Sigmoid colon (tissue), 7 donors: ENCODE results near the gene PIK3R6. TPM values are rescaled to one million over a fixed set of nuclear protein-coding genes. Genes with fewer than 3 reads are reported as not detected.
A peak's percentile ranks its signal among the peaks of the same experiment; 100 is the strongest.

Source experiments
- DNase-seq: peaks from one replicate; pipeline ENCODE4 v3.0.0-alpha.2; 2019
- H3K27ac ChIP-seq, 4 donors: fragments of 200-600 bp; sonication (generic); one replicate each; pipeline ENCODE4 v1.5.1; 2016 to 2019; ENCODE audit warnings: mild to moderate bottlenecking in 1 of 4
- H3K27me3 ChIP-seq, 3 donors: fragments of 200-600 bp; sonication (generic); one replicate each; pipeline ENCODE4 v1.5.1; 2019; ENCODE audit warnings: mild to moderate bottlenecking in 1 of 3
- H3K36me3 ChIP-seq, 4 donors: fragments of 200-600 bp; sonication (generic); one replicate each; pipeline ENCODE4 v1.5.1; 2016 to 2019
- H3K4me1 ChIP-seq, 4 donors: fragments of 200-600 bp; sonication (generic); one replicate each; pipeline ENCODE4 v1.5.1; 2017 to 2019
- H3K4me3 ChIP-seq, 4 donors: fragments of 200-600 bp; sonication (generic); one replicate each; pipeline ENCODE4 v1.5.1; 2017 to 2019; ENCODE audit warnings: mild to moderate bottlenecking in 2 of 4, moderate library complexity in 1 of 4
- H3K9me3 ChIP-seq, 4 donors: fragments of 200-600 bp in 3 of 4; sonication (generic) in 3 of 4; one replicate each; pipeline versions ENCODE4 v1.5.1 to v1.6.1; 2013 to 2019
- EP300 ChIP-seq, 4 donors: sonication (generic); formaldehyde crosslinking; IDR thresholded peaks; one replicate each; pipeline ENCODE4 v1.6.1; 2017; ENCODE audit warnings: antibody characterized with exemption in 4 of 4
- POLR2A ChIP-seq, 2 donors: fragments of 450-650 bp; IDR thresholded peaks; one replicate each; pipeline ENCODE4 v1.6.1; 2016; ENCODE audit warnings: antibody characterized with exemption in 2 of 2, mild to moderate bottlenecking in 2 of 2, moderate library complexity in 2 of 2
- POLR2AphosphoS5 ChIP-seq, 4 donors: sonication (generic); formaldehyde crosslinking; IDR thresholded peaks; one replicate each; pipeline ENCODE4 v1.6.1; 2017; ENCODE audit warnings: antibody characterized with exemption in 4 of 4
- WGBS, 2 donors: extraction: QIAGEN DNeasy Blood & Tissue Kit; methylation state at CpG; one replicate each; pipeline ENCODE4 v1.1.7; 2013; 5-methylcytosine and 5-hydroxymethylcytosine counted together
- intact Hi-C: fragments of 100-400 bp; cut with DNase I; formaldehyde crosslinking; loops from one replicate; pipeline ENCODE4 v1.15.1; 2023
- polyA plus RNA-seq, 3 donors: library from polyadenylated mRNA; stranded (reverse); fragments of 200-250 nt; gene quantifications; one replicate each; pipeline ENCODE4 v1.2.3, GENCODE V29; 2013
- total RNA-seq, 4 donors: library from RNA; depleted of rRNA; stranded (reverse); fragments of >200 nt; gene quantifications; one replicate each; pipeline ENCODE4 v1.1.0, GENCODE V29; 2016
- TF ChIP-seq, protein P1 (sequence below), 4 experiments: fragments of 450-650 bp in 3 of 4; fragments of 200-600 bp in 1 of 4; IDR thresholded peaks; one replicate each; pipeline ENCODE4 v1.5.1; 2016 to 2019; ENCODE audit warnings: antibody characterized with exemption in 4 of 4, mild to moderate bottlenecking in 3 of 4, moderate library complexity in 2 of 4
- donor health status: healthy with polysubstance abuse.
- donor health status: Bipolar disorder and iron deficiency.
- donor health status: healthy.

Gene PIK3R6
- total and polyA plus RNA-seq, 7 donors, result 0.54 to 1.2 (median 0.77) TPM; not detected in 2

DNA sequence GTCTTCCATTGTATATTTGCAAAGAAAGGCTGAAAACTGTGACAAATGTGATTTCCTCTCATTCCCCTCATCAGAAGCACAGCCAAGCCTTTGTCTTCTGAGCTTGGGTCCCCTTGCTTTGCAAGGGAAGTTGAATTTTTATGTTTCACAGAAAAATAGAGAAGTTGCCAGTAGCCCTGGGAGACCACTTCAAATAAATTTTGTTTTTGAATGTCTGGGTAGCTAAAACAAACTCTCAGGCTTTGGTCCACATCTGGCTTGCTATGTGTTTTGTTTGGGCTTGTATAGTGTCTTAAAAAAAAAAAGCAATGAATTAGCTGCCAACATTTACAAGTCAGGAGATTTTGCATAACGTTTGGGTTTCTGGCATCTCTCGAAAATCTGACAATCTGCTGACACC, 24.1 kb downstream of the PIK3R6 start:
- intact Hi-C loops, result no loop called here
- Histone ChIP-seq H3K4me3 (no peak overlapping the region), H3K9me3 (no peaks in the 10 kb centered on the region), H3K4me1 (no peaks in the 10 kb centered on the region), H3K27ac (no peak overlapping the region), H3K27me3 (no peaks in the 10 kb centered on the region), H3K36me3 (no peaks in the 10 kb centered on the region)
- peak; percentile 1 for DNase-seq
- TF ChIP-seq EP300 (IDR thresholded peaks at IDR 0.05) (no peak), POLR2A (IDR thresholded peaks at IDR 0.05) (no peak), POLR2AphosphoS5 (IDR thresholded peaks at IDR 0.05) (no peak)
- TF ChIP-seq, protein P1, sequence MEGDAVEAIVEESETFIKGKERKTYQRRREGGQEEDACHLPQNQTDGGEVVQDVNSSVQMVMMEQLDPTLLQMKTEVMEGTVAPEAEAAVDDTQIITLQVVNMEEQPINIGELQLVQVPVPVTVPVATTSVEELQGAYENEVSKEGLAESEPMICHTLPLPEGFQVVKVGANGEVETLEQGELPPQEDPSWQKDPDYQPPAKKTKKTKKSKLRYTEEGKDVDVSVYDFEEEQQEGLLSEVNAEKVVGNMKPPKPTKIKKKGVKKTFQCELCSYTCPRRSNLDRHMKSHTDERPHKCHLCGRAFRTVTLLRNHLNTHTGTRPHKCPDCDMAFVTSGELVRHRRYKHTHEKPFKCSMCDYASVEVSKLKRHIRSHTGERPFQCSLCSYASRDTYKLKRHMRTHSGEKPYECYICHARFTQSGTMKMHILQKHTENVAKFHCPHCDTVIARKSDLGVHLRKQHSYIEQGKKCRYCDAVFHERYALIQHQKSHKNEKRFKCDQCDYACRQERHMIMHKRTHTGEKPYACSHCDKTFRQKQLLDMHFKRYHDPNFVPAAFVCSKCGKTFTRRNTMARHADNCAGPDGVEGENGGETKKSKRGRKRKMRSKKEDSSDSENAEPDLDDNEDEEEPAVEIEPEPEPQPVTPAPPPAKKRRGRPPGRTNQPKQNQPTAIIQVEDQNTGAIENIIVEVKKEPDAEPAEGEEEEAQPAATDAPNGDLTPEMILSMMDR (IDR thresholded peaks at IDR 0.05), result no peak
- WGBS, 2 donors, result 31 to 57% methylated on average over 2 of the region's 2 CpGs

DNA sequence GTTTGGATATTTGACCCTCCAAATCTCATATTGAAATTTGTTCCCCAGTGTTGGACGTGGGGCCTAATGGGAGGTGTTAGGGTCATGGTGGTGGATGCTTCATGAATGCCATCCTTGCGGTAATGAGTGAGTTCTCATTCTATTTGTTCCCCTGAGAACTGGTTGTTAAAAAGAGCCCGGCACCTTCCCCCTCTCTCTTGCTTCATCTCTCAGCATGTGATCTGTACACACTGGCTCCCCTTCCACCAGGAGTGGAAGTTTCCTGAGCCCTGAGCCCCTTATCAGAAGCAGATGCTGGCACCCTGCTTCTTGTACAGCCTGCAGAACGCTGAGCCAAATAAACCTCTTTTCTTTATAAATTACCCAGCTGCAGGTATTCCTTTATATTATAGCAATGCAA, 25.6 kb downstream of the PIK3R6 start:
- Histone ChIP-seq H3K27me3 (peaks cover 0 to 9% (median 0%) of the 10 kb centered on the region in 3 donors), H3K36me3 (no peaks in the 10 kb centered on the region), H3K9me3 (no peaks in the 10 kb centered on the region), H3K4me3 (no peak overlapping the region), H3K4me1 (no peaks in the 10 kb centered on the region), H3K27ac (no peak overlapping the region)
- TF ChIP-seq EP300 (IDR thresholded peaks at IDR 0.05) (no peak), POLR2A (IDR thresholded peaks at IDR 0.05) (no peak), POLR2AphosphoS5 (IDR thresholded peaks at IDR 0.05) (no peak)
- TF ChIP-seq, protein P1 (IDR thresholded peaks at IDR 0.05), result no peak
- intact Hi-C loops, result no loop called here
- 71 to 80% methylated on average over 4 of the region's 4 CpGs for WGBS, 2 donors
- peak; percentile 4 for DNase-seq

DNA sequence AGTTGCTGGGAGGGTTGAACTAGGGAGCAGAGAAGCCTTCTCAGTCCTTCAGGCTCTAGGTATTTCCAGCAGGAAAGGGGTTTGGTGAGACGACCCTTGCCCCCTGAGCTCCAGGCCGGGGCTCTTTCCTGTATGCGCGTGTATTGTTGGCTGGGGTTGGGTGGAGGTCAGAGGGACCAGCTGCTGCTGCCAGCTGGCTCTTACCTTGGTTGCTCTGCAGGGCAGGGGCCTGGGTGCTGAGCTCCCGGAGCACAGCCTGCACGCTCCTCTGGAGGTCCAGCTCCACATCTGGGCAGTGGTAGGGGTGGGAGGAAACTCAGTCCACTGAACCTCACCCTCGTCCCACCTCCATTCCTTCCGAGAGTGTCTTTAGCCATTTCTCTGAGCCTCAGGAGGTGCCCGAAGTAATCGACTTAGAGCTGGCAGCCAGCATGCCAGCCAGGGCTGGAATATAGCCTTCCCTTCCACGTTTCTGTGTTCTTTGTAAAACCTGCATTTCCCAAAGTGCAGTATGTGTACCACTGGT, 28.0 kb downstream of the PIK3R6 start:
- 42 to 69% methylated on average over 11 of the region's 11 CpGs for WGBS, 2 donors
- H3K4me3 ChIP-seq, result no peak overlapping the region
- H3K9me3 ChIP-seq, result no peaks in the 10 kb centered on the region
- H3K36me3 ChIP-seq, result no peaks in the 10 kb centered on the region
- no peak for TF ChIP-seq POLR2A (IDR thresholded peaks at IDR 0.05)
- TF ChIP-seq, protein P1 (IDR thresholded peaks at IDR 0.05), result no peak
- TF ChIP-seq POLR2AphosphoS5 (IDR thresholded peaks at IDR 0.05), result no peak
- no peak for TF ChIP-seq EP300 (IDR thresholded peaks at IDR 0.05)
- H3K27ac ChIP-seq, result no peak overlapping the region
- intact Hi-C loops, result no loop called here
- H3K27me3 ChIP-seq, result peaks cover 0 to 22% (median 0%) of the 10 kb centered on the region in 3 donors
- peak; percentile 37 for DNase-seq
- H3K4me1 ChIP-seq, result no peaks in the 10 kb centered on the region

DNA sequence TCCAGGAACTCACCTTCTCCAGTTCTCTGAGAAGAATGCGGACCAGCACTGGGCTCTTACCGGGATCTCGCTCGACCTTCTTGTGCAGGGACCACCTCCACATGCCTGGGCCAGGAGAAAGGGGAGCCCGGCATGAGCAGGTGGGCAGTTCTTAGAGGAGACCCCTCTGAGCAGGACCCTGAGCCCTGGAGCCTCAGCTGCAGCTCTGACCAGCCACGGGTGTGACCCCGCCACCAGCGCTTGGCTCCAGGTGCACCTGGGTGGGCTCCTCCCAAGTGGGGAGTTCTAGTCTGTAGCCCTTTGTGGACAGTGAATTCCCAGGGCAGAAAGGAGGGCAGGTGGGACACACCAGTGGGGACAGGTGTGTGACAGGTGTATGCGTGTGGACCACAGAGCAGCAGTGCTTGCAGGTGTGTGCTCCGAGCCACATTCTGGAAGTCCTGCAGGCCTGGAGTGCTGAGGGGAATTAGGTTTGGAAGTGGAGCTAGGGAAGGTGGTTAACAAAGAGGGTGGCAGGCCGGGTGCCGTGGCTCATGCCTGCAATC, 28.9 kb downstream of the PIK3R6 start:
- WGBS, 2 donors, result 91 to 94% methylated on average over 12 of the region's 12 CpGs
- Histone ChIP-seq H3K36me3 (no peaks in the 10 kb centered on the region), H3K4me1 (no peaks in the 10 kb centered on the region), H3K9me3 (no peaks in the 10 kb centered on the region), H3K27ac (no peak overlapping the region), H3K4me3 (no peak overlapping the region), H3K27me3 (peaks cover 0 to 25% (median 3%) of the 10 kb centered on the region in 3 donors)
- intact Hi-C loops, result no loop called here
- TF ChIP-seq POLR2A (IDR thresholded peaks at IDR 0.05) (no peak), POLR2AphosphoS5 (IDR thresholded peaks at IDR 0.05) (no peak), EP300 (IDR thresholded peaks at IDR 0.05) (no peak)
- TF ChIP-seq, protein P1 (IDR thresholded peaks at IDR 0.05), result no peak
- peak; percentile 35 for DNase-seq
